Vagina (tissue), 2 donors: ENCODE data around the gene OR1S1. TPM values are rescaled to one million over a fixed set of nuclear protein-coding genes. Genes with fewer than 3 reads are reported as not detected.

Source experiments
- DNase-seq, 2 donors: peaks; one replicate each; pipeline ENCODE4 v3.0.0-alpha.2; 2017; ENCODE audit errors: extremely low spot score in 2 of 2
- H3K27ac ChIP-seq: fragments of 200-600 bp; sonication (generic); one replicate; pipeline ENCODE4 v1.5.1; 2019
- H3K27me3 ChIP-seq: fragments of 200-600 bp; sonication (generic); one replicate; pipeline ENCODE4 v1.5.1; 2019
- H3K36me3 ChIP-seq, 2 donors: fragments of 200-600 bp; sonication (generic); one replicate each; pipeline ENCODE4 v1.5.1; 2017 to 2019
- H3K4me1 ChIP-seq: fragments of 200-600 bp; sonication (generic); one replicate; pipeline ENCODE4 v1.5.1; 2019
- H3K4me3 ChIP-seq, 2 donors: fragments of 200-600 bp; sonication (generic); 1 replicate in 1 of 2; 2 replicates in 1 of 2; pipeline ENCODE4 v1.5.1; 2016 to 2019
- H3K9me3 ChIP-seq: fragments of 200-600 bp; sonication (generic); one replicate; pipeline ENCODE4 v1.5.1; 2019
- POLR2A ChIP-seq, 2 donors: fragments of 450-650 bp; IDR thresholded peaks; one replicate each; pipeline ENCODE4 v1.6.1; 2017; ENCODE audit warnings: antibody characterized with exemption in 2 of 2, mild to moderate bottlenecking in 2 of 2, moderate library complexity in 2 of 2
- POLR2AphosphoS5 ChIP-seq, 2 donors: sonication (generic); formaldehyde crosslinking; IDR thresholded peaks; one replicate each; pipeline ENCODE4 v1.9.0; 2017; ENCODE audit warnings: antibody characterized with exemption in 2 of 2, mild to moderate bottlenecking in 2 of 2, low read depth in 1 of 2; ENCODE audit not compliant: insufficient read depth in 1 of 2
- intact Hi-C: fragments of 100-400 bp; cut with DNase I; formaldehyde crosslinking; loops from one replicate; pipeline ENCODE4 v1.15.1; 2023
- total RNA-seq: library from RNA; depleted of rRNA; stranded (reverse); fragments of >200 nt; gene quantifications from one replicate; pipeline ENCODE4 v1.2.3, GENCODE V29; 2016
- TF ChIP-seq, protein P1 (sequence below), 3 experiments: fragments of 450-650 bp in 2 of 3; fragments of 200-600 bp in 1 of 3; sonication (generic) in 1 of 3; IDR thresholded peaks; one replicate each; pipeline ENCODE4 v1.5.1; 2017 to 2019; ENCODE audit warnings: antibody characterized with exemption in 3 of 3, mild to moderate bottlenecking in 2 of 3, moderate library complexity in 2 of 3

Gene OR1S1
- total RNA-seq, 1 donor from 2014 or later: not detected

DNA sequence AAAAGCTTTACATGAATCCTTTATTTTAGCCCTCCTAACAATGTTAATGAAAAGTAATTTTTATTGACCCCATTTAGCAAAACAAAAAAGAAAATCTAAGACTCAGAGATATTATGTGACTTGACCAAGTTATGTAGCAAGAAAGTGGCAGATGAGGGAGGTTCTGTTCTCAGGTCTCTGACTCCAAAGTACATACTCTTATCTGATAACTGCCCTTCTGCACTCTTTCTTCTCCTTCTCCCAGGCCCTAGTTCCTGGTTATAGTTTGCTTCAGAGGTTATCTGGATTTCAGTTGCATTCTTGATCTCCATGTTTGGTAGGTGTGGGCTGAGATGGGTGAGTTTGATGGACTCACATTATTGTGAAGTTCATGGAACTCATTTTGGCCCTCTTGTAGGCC, 19.1 kb upstream of the OR1S1 start:
- Histone ChIP-seq H3K4me3 (no peak overlapping the region), H3K9me3 (no peaks in the 10 kb centered on the region), H3K4me1 (no peaks in the 10 kb centered on the region), H3K36me3 (no peaks in the 10 kb centered on the region), H3K27me3 (no peaks in the 10 kb centered on the region), H3K27ac (no peak overlapping the region)
- TF ChIP-seq, protein P1, sequence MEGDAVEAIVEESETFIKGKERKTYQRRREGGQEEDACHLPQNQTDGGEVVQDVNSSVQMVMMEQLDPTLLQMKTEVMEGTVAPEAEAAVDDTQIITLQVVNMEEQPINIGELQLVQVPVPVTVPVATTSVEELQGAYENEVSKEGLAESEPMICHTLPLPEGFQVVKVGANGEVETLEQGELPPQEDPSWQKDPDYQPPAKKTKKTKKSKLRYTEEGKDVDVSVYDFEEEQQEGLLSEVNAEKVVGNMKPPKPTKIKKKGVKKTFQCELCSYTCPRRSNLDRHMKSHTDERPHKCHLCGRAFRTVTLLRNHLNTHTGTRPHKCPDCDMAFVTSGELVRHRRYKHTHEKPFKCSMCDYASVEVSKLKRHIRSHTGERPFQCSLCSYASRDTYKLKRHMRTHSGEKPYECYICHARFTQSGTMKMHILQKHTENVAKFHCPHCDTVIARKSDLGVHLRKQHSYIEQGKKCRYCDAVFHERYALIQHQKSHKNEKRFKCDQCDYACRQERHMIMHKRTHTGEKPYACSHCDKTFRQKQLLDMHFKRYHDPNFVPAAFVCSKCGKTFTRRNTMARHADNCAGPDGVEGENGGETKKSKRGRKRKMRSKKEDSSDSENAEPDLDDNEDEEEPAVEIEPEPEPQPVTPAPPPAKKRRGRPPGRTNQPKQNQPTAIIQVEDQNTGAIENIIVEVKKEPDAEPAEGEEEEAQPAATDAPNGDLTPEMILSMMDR (IDR thresholded peaks at IDR 0.05): no peak
- TF ChIP-seq POLR2A (IDR thresholded peaks at IDR 0.05) (no peak), POLR2AphosphoS5 (IDR thresholded peaks at IDR 0.05; ENCODE audit: insufficient read depth in 1 of 2, low read depth in 1 of 2) (no peak)
- intact Hi-C loops: no loop called here
- no peak for DNase-seq

DNA sequence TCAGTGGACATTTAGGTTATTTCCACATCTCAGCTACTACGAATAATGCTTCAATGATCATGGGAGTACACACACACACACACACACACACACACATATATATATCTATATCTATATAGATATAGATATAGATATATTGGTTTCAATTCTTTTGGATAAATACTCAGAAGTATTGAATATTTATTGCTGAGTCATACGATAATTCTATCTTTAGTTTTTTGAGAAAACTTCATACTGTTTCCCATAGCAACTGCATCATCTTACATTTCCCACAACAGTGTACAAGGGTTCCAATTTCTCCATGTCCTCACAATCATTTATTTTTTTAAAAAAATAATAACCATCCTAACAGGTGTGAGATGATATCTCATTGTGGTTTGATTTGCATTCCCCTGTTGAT, 16.6 kb upstream of the OR1S1 start:
- no peak for TF ChIP-seq POLR2AphosphoS5 (IDR thresholded peaks at IDR 0.05; ENCODE audit: insufficient read depth in 1 of 2, low read depth in 1 of 2)
- TF ChIP-seq, protein P1 (IDR thresholded peaks at IDR 0.05): no peak
- no peak for TF ChIP-seq POLR2A (IDR thresholded peaks at IDR 0.05)
- intact Hi-C loops: no loop called here
- no peak for DNase-seq

GRCh38 chr11:58199271-58199670, 13.2 kb upstream of the OR1S1 start:
- Histone ChIP-seq H3K4me1 (no peaks in the 10 kb centered on the region), H3K27ac (no peak overlapping the region), H3K27me3 (no peaks in the 10 kb centered on the region), H3K9me3 (no peaks in the 10 kb centered on the region), H3K4me3 (no peak overlapping the region), H3K36me3 (no peaks in the 10 kb centered on the region)
- no peak for DNase-seq
- TF ChIP-seq, protein P1 (IDR thresholded peaks at IDR 0.05): no peak
- TF ChIP-seq POLR2AphosphoS5 (IDR thresholded peaks at IDR 0.05; ENCODE audit: insufficient read depth in 1 of 2, low read depth in 1 of 2) (no peak), POLR2A (IDR thresholded peaks at IDR 0.05) (no peak)
- intact Hi-C loops: no loop called here

More for the DNA sequence above, 16.6 kb upstream of the OR1S1 start:
- Histone ChIP-seq H3K4me1 (no peaks in the 10 kb centered on the region), H3K9me3 (no peaks in the 10 kb centered on the region), H3K27me3 (no peaks in the 10 kb centered on the region), H3K4me3 (no peak overlapping the region), H3K36me3 (no peaks in the 10 kb centered on the region), H3K27ac (no peak overlapping the region)

- Histone ChIP-seq H3K9me3 (no peaks in the 10 kb centered on the region), H3K4me1 (no peaks in the 10 kb centered on the region), H3K27me3 (no peaks in the 10 kb centered on the region), H3K36me3 (no peaks in the 10 kb centered on the region), H3K27ac (no peak within 1 kb of the TSS), H3K4me3 (no peak within 1 kb of the TSS)
- TF ChIP-seq POLR2AphosphoS5 (IDR thresholded peaks at IDR 0.05; ENCODE audit: insufficient read depth in 1 of 2, low read depth in 1 of 2) (no peak), POLR2A (IDR thresholded peaks at IDR 0.05) (no peak)
- TF ChIP-seq, protein P1 (IDR thresholded peaks at IDR 0.05): no peak
- DNase-seq: no peak
- intact Hi-C loops: no loop called here
Measured at GRCh38 chr11:58204042-58204441, 8.5 kb upstream of the OR1S1 start, which contains the start of gene OR1S2. OR1S2 (minus strand) TSS chr11:58204142; CDS start chr11:58204142, 0 bp downstream.

GRCh38 chr11:58216476-58216875, 4.0 kb downstream of the OR1S1 start:
- Histone ChIP-seq H3K27me3 (no peaks in the 10 kb centered on the region), H3K27ac (no peak overlapping the region), H3K4me3 (no peak overlapping the region), H3K4me1 (no peaks in the 10 kb centered on the region), H3K9me3 (no peaks in the 10 kb centered on the region), H3K36me3 (no peaks in the 10 kb centered on the region)
- intact Hi-C loops: no loop called here
- TF ChIP-seq, protein P1 (IDR thresholded peaks at IDR 0.05): no peak
- no peak for TF ChIP-seq POLR2AphosphoS5 (IDR thresholded peaks at IDR 0.05; ENCODE audit: insufficient read depth in 1 of 2, low read depth in 1 of 2)
- no peak for TF ChIP-seq POLR2A (IDR thresholded peaks at IDR 0.05)
- no peak for DNase-seq
